Sigmoid colon (tissue), 7 donors: Measurements from ENCODE around the gene TMOD1. TPM values are rescaled to one million over a fixed set of nuclear protein-coding genes. Genes with fewer than 3 reads are reported as not detected.

Source experiments
- DNase-seq: peaks from one replicate; pipeline ENCODE4 v3.0.0-alpha.2; 2019
- H3K27ac ChIP-seq, 4 donors: fragments of 200-600 bp; sonication (generic); one replicate each; pipeline ENCODE4 v1.5.1; 2016 to 2019; ENCODE audit warnings: mild to moderate bottlenecking in 1 of 4
- H3K27me3 ChIP-seq, 3 donors: fragments of 200-600 bp; sonication (generic); one replicate each; pipeline ENCODE4 v1.5.1; 2019; ENCODE audit warnings: mild to moderate bottlenecking in 1 of 3
- H3K36me3 ChIP-seq, 4 donors: fragments of 200-600 bp; sonication (generic); one replicate each; pipeline ENCODE4 v1.5.1; 2016 to 2019
- H3K4me1 ChIP-seq, 4 donors: fragments of 200-600 bp; sonication (generic); one replicate each; pipeline ENCODE4 v1.5.1; 2017 to 2019
- H3K4me3 ChIP-seq, 4 donors: fragments of 200-600 bp; sonication (generic); one replicate each; pipeline ENCODE4 v1.5.1; 2017 to 2019; ENCODE audit warnings: mild to moderate bottlenecking in 2 of 4, moderate library complexity in 1 of 4
- H3K9me3 ChIP-seq, 4 donors: fragments of 200-600 bp in 3 of 4; sonication (generic) in 3 of 4; one replicate each; pipeline versions ENCODE4 v1.5.1 to v1.6.1; 2013 to 2019
- EP300 ChIP-seq, 4 donors: sonication (generic); formaldehyde crosslinking; IDR thresholded peaks; one replicate each; pipeline ENCODE4 v1.6.1; 2017; ENCODE audit warnings: antibody characterized with exemption in 4 of 4
- POLR2A ChIP-seq, 2 donors: fragments of 450-650 bp; IDR thresholded peaks; one replicate each; pipeline ENCODE4 v1.6.1; 2016; ENCODE audit warnings: antibody characterized with exemption in 2 of 2, mild to moderate bottlenecking in 2 of 2, moderate library complexity in 2 of 2
- POLR2AphosphoS5 ChIP-seq, 4 donors: sonication (generic); formaldehyde crosslinking; IDR thresholded peaks; one replicate each; pipeline ENCODE4 v1.6.1; 2017; ENCODE audit warnings: antibody characterized with exemption in 4 of 4
- WGBS, 2 donors: extraction: QIAGEN DNeasy Blood & Tissue Kit; methylation state at CpG; one replicate each; pipeline ENCODE4 v1.1.7; 2013; 5-methylcytosine and 5-hydroxymethylcytosine counted together
- intact Hi-C: fragments of 100-400 bp; cut with DNase I; formaldehyde crosslinking; loops from one replicate; pipeline ENCODE4 v1.15.1; 2023
- polyA plus RNA-seq, 3 donors: library from polyadenylated mRNA; stranded (reverse); fragments of 200-250 nt; gene quantifications; one replicate each; pipeline ENCODE4 v1.2.3, GENCODE V29; 2013
- total RNA-seq, 4 donors: library from RNA; depleted of rRNA; stranded (reverse); fragments of >200 nt; gene quantifications; one replicate each; pipeline ENCODE4 v1.1.0, GENCODE V29; 2016
- TF ChIP-seq, protein P1 (sequence below), 4 experiments: fragments of 450-650 bp in 3 of 4; fragments of 200-600 bp in 1 of 4; IDR thresholded peaks; one replicate each; pipeline ENCODE4 v1.5.1; 2016 to 2019; ENCODE audit warnings: antibody characterized with exemption in 4 of 4, mild to moderate bottlenecking in 3 of 4, moderate library complexity in 2 of 4
- donor health status: healthy with polysubstance abuse.
- donor health status: Bipolar disorder and iron deficiency.
- donor health status: healthy.

TMOD1 gene
- total and polyA plus RNA-seq, 7 donors = 1.6 to 56.8 (median 28.5) TPM

DNA sequence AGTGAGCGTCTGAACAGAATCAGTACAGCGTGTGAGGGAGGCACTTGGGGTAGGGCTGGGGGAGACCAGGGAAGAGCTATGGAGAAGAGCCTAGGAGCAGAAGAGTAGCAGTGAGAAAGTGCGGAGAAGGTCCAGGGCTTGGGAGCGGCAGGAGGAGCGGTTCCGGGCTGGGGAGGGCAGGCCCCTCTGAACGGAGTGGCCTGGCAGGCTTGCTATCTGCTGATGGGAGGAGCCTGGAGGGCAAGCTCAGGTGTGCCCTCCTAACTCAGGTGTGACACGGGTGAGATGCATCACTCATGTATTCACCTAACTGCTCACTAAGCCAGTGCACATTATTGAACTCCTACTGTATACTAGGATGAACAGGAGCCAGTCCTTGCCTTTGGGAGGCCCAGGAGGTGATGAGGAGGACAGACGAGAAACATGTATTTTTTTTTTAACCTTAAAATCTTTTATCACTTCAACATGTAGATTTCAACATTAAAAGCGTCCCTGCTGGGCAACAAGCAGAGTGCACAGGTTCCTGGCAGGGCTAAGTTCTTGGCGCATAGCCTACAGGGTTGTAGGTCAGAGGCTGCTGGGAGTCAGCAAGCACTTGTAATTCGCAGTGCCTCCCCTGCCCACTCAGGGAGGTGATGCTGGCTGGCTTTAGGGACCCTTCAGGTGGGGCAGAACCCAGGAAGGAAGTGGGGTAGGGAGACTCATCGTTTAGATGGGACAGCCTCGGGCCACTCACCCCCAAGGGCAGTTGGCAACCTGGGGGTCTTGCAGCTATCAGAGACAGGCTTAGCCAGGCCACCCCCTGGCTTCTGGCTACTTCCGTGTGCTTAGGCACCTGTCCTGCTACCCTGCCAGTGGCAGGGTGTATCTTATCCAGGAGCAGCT, 55.5 kb downstream of the TMOD1 start:
- Histone ChIP-seq H3K9me3 (no peaks in the 10 kb centered on the region), H3K27me3 (no peaks in the 10 kb centered on the region), H3K27ac (peak overlapping the region; percentile 71 to 91 (median 78)), H3K4me3 (no peak overlapping the region), H3K36me3 (peaks cover 6 to 29% (median 21%) of the 10 kb centered on the region in 4 donors), H3K4me1 (peaks cover 0 to 30% (median 28%) of the 10 kb centered on the region in 4 donors)
- DNase-seq = peak; percentile 73
- WGBS, 2 donors = 63 to 78% methylated on average over 15 of the region's 15 CpGs
- no peak for TF ChIP-seq POLR2A (IDR thresholded peaks at IDR 0.05)
- no peak for TF ChIP-seq POLR2AphosphoS5 (IDR thresholded peaks at IDR 0.05)
- TF ChIP-seq EP300 (IDR thresholded peaks at IDR 0.05) = no peak
- TF ChIP-seq, protein P1, sequence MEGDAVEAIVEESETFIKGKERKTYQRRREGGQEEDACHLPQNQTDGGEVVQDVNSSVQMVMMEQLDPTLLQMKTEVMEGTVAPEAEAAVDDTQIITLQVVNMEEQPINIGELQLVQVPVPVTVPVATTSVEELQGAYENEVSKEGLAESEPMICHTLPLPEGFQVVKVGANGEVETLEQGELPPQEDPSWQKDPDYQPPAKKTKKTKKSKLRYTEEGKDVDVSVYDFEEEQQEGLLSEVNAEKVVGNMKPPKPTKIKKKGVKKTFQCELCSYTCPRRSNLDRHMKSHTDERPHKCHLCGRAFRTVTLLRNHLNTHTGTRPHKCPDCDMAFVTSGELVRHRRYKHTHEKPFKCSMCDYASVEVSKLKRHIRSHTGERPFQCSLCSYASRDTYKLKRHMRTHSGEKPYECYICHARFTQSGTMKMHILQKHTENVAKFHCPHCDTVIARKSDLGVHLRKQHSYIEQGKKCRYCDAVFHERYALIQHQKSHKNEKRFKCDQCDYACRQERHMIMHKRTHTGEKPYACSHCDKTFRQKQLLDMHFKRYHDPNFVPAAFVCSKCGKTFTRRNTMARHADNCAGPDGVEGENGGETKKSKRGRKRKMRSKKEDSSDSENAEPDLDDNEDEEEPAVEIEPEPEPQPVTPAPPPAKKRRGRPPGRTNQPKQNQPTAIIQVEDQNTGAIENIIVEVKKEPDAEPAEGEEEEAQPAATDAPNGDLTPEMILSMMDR (IDR thresholded peaks at IDR 0.05) = no peak
- intact Hi-C loops = no loop called here

DNA sequence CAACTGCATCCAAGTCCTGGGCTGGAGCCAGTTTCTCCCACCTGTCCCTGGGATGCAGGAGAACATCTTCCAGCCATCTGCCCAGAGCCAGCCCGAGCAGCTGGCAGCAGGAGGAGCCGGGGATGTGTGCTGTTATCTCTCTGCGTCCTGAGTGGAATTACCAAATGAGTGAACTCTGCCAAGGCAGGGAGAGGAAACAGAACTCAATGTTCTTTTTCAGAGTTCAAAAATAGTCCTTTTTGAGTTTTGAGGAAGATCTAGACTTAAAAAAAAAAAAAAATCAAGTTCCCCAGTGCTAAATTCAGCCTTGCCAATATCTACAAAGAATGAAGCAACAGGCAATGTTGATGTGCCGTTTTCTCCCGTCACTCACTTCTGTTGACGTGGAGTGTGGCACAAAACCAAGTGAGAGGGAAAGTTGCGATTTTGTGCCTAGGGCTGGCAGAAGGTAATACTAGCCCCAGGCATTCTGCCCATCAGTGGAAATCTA, 56.2 kb downstream of the TMOD1 start:
- TF ChIP-seq, protein P1 (IDR thresholded peaks at IDR 0.05) = no peak
- TF ChIP-seq EP300 (IDR thresholded peaks at IDR 0.05) (peak in 3 of 4 donors; percentile 45 to 54 (median 50)), POLR2A (IDR thresholded peaks at IDR 0.05) (peak in 1 of 2 donors; percentile 24), POLR2AphosphoS5 (IDR thresholded peaks at IDR 0.05) (peak; percentile 56 to 82 (median 76))
- Histone ChIP-seq H3K27me3 (no peaks in the 10 kb centered on the region), H3K4me3 (no peak overlapping the region), H3K9me3 (no peaks in the 10 kb centered on the region), H3K36me3 (peaks cover 6 to 32% (median 21%) of the 10 kb centered on the region in 4 donors), H3K4me1 (peaks cover 0 to 30% (median 28%) of the 10 kb centered on the region in 4 donors), H3K27ac (peak overlapping the region; percentile 71 to 91 (median 78))
- intact Hi-C loops = no loop called here
- 47 to 57% methylated on average over 7 of the region's 7 CpGs for WGBS, 2 donors
- DNase-seq = peak; percentile 87

DNA sequence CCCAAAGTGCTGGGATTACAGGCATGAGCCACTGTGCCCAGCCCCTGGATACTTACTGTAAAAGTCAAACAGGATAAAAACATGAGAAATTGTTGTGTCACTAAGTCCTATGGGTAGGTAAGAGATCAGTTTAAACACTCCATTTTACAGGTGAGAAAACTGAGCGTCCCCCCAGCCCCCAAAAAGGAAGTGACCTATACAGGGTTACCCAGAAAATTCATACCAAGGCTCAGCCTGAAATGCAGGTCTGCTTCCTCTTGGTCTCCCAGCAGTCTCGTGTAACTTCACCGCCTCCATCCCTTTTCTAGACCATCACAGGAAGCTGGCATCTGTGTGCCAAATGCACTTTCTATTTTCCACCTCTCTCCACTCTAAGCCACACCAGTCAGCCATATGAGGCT, 57.2 kb downstream of the TMOD1 start:
- no peak overlapping the region for H3K4me3 ChIP-seq
- peaks cover 2 to 25% (median 15%) of the 10 kb centered on the region in 4 donors for H3K36me3 ChIP-seq
- no peak for DNase-seq
- H3K4me1 ChIP-seq = peaks cover 0 to 38% (median 31%) of the 10 kb centered on the region in 4 donors
- no peaks in the 10 kb centered on the region for H3K27me3 ChIP-seq
- H3K9me3 ChIP-seq = no peaks in the 10 kb centered on the region
- WGBS, 2 donors = 42 to 67% methylated on average over 3 of the region's 3 CpGs
- intact Hi-C loops = no loop called here
- H3K27ac ChIP-seq = peak overlapping the region; percentile 71 to 91 (median 78)
- TF ChIP-seq, protein P1 (IDR thresholded peaks at IDR 0.05) = no peak
- TF ChIP-seq POLR2AphosphoS5 (IDR thresholded peaks at IDR 0.05) = no peak
- no peak for TF ChIP-seq POLR2A (IDR thresholded peaks at IDR 0.05)
- TF ChIP-seq EP300 (IDR thresholded peaks at IDR 0.05) = no peak

DNA sequence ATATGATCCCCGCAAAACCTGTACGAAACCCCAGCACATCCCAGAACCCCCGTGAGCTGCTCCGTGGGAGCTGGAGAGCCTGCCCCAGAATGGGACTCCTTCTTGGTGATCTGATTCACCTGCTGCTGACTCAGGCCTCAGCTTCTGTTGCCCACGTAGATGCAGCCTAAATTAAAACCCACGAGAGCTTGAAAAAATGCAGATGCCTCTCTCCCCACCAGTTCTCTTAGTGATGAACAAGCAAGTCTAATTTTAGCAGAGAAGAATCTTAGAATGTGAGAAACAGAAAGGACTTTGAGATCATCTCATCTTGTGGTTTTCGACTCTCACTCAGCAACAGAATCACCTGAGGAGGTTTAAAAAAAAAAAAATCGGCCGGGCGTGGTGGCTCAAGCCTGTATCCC, 57.6 kb downstream of the TMOD1 start:
- no peaks in the 10 kb centered on the region for H3K9me3 ChIP-seq
- H3K27me3 ChIP-seq = no peaks in the 10 kb centered on the region
- no peak for TF ChIP-seq EP300 (IDR thresholded peaks at IDR 0.05)
- no peak for TF ChIP-seq POLR2AphosphoS5 (IDR thresholded peaks at IDR 0.05)
- TF ChIP-seq, protein P1 (IDR thresholded peaks at IDR 0.05) = no peak
- no peak for TF ChIP-seq POLR2A (IDR thresholded peaks at IDR 0.05)
- intact Hi-C loops = no loop called here
- peak overlapping the region; percentile 71 to 91 (median 78) for H3K27ac ChIP-seq
- no peak overlapping the region for H3K4me3 ChIP-seq
- peaks cover 0 to 42% (median 35%) of the 10 kb centered on the region in 4 donors for H3K4me1 ChIP-seq
- H3K36me3 ChIP-seq = peaks cover 0 to 21% (median 14%) of the 10 kb centered on the region in 4 donors
- no peak for DNase-seq
- WGBS, 2 donors = 63 to 89% methylated on average over 10 of the region's 10 CpGs
